ENCODE results near the gene FAM171A1.
A peak's percentile ranks its signal among the peaks of the same experiment; 100 is the strongest.

The FAM171A1 gene

GRCh38 chr10:15387021-15387420 is 15.9 kb upstream of the FAM171A1 start:
- H3K4me3 ChIP-seq (ENCODE audit: control insufficient read depth, low read depth, low read length): no peak overlapping the region
- no peak for DNase-seq (ENCODE audit: low read depth)
- TF ChIP-seq, protein P1, sequence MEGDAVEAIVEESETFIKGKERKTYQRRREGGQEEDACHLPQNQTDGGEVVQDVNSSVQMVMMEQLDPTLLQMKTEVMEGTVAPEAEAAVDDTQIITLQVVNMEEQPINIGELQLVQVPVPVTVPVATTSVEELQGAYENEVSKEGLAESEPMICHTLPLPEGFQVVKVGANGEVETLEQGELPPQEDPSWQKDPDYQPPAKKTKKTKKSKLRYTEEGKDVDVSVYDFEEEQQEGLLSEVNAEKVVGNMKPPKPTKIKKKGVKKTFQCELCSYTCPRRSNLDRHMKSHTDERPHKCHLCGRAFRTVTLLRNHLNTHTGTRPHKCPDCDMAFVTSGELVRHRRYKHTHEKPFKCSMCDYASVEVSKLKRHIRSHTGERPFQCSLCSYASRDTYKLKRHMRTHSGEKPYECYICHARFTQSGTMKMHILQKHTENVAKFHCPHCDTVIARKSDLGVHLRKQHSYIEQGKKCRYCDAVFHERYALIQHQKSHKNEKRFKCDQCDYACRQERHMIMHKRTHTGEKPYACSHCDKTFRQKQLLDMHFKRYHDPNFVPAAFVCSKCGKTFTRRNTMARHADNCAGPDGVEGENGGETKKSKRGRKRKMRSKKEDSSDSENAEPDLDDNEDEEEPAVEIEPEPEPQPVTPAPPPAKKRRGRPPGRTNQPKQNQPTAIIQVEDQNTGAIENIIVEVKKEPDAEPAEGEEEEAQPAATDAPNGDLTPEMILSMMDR (conservative IDR thresholded peaks at IDR 0.05; ENCODE audit: control insufficient read depth, insufficient read depth, low read depth, low read length): no peak

DNA sequence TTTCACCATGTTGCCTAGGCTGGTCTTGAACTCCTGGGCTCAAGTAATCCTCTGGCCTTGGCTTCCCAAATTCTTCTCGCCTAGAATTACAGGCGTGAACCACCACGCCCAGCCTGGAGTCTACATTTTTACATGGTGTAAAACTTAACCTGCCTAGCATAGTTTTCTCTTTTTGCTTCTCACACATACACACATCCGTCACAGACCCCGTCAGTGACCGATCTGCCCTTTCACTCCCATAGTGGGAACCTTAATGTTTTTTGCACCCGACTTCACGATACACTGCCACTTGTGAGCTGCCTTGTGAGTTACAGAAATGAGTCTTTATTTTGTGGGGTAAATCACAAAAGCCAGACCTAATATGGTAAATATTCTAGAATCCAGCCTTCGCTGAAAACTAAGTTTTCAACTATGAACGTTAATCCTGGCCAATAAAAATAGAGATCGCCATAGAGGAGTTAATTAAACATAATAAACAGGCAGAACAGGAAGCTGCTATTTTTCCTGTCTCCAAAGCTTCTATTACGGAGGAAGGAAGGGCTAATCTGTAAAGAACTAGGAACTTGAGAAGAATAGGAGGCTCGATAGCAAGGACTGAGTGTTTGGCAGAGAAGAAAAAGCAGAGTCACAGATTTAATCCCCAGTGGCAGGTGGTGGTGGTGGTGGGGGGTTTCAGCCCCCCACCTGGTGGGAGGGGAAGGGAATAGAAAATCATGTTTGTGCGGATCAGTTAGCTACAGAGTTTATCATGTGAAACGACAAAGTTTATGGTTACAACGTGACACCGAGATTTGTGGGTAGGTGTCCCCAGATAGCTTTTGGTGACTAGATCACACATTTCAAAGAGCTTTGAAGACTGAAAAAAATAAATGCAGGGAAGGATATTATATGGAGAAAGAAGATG is 14.7 kb upstream of the FAM171A1 start:
- DNase-seq (ENCODE audit: low read depth): no peak
- H3K4me3 ChIP-seq (ENCODE audit: control insufficient read depth, low read depth, low read length): no peak overlapping the region
- TF ChIP-seq, protein P1 (conservative IDR thresholded peaks at IDR 0.05; ENCODE audit: control insufficient read depth, insufficient read depth, low read depth, low read length): no peak

DNA sequence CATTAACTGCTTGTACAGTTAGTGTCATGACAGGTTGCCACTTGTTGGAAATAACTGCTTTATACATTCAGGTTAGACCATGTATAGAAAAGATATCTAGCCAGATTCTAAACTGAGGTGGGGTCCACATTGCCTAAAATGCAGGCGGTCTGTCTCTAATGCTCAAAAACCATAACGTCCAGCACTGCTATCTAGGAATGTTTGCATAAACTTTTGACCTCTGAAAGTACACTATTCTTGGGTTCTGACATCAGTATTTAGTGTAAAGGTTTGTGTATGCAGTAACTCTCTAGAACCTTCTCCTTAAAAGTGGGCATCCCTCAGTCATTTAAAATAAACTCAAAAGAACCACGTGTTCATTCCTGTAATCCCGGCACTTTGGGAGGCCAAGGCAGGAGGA is 10.3 kb upstream of the FAM171A1 start:
- H3K4me3 ChIP-seq (ENCODE audit: control insufficient read depth, low read depth, low read length): no peak overlapping the region
- TF ChIP-seq, protein P1 (conservative IDR thresholded peaks at IDR 0.05; ENCODE audit: control insufficient read depth, insufficient read depth, low read depth, low read length): no peak
- no peak for DNase-seq (ENCODE audit: low read depth)

DNA sequence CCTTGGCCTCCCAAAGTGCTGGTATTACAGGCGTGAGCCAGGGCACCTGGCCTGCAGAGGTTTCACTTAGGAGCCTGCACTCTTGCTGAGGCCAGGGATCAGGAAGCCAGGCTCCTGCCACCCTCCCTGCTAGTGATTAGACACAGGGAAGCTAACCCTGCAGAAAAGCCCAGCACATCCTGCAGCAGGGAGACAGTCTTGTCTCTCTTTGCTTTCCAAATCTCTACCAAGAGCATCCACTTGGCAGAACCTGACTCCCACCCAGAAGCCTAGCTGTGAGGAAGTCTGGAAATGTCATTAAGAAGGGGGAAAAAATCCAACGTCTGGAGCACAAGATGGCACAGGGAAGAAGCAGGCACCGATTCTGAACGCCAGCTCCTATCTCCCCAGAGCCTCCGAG is 8.0 kb upstream of the FAM171A1 start:
- TF ChIP-seq, protein P1 (conservative IDR thresholded peaks at IDR 0.05; ENCODE audit: control insufficient read depth, insufficient read depth, low read depth, low read length): no peak
- DNase-seq (ENCODE audit: low read depth): no peak
- no peak overlapping the region for H3K4me3 ChIP-seq (ENCODE audit: control insufficient read depth, low read depth, low read length)

DNA sequence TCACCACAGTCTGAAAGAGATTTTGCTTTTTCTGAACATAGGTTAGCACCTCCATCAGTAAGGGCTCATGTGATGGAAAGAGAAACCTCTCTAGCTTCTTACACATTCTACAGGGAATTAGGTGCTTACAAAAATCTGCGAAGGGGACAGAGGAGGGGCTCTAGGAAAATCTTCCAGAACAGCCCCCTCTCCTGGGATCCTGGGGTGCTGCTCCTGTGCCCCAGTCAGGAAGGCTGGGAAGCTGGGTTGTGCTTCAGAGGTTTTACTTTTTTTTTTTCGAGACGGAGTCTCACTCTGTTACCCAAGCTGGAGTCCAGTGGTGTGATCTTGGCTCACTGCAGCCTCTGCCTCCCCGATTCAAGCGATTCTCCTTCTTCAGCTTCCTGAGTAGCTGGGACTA is 7.5 kb upstream of the FAM171A1 start:
- H3K4me3 ChIP-seq (ENCODE audit: control insufficient read depth, low read depth, low read length): no peak overlapping the region
- no peak for DNase-seq (ENCODE audit: low read depth)
- TF ChIP-seq, protein P1 (conservative IDR thresholded peaks at IDR 0.05; ENCODE audit: control insufficient read depth, insufficient read depth, low read depth, low read length): peak; percentile 3

GRCh38 chr10:15374566-15374965 is 3.5 kb upstream of the FAM171A1 start:
- no peak for DNase-seq (ENCODE audit: low read depth)
- TF ChIP-seq, protein P1 (conservative IDR thresholded peaks at IDR 0.05; ENCODE audit: control insufficient read depth, insufficient read depth, low read depth, low read length): no peak

More at GRCh38 chr10:15374566-15374965, 3.5 kb upstream of the FAM171A1 start:
- no peak overlapping the region for H3K4me3 ChIP-seq (ENCODE audit: control insufficient read depth, low read depth, low read length)

Data from fibroblast of mammary gland (primary cell).